BLaER1 (cell line): ENCODE data around the gene ZDHHC24.

Source experiments
- H3K27ac ChIP-seq: shearing (Covaris generic); formaldehyde crosslinking; 2 replicates; pipeline ENCODE4 v1.8.1; 2022
- H3K27me3 ChIP-seq: shearing (Covaris generic); formaldehyde crosslinking; 2 replicates; pipeline ENCODE4 v1.8.1; 2022
- H3K36me3 ChIP-seq: shearing (Covaris generic); formaldehyde crosslinking; 2 replicates; pipeline ENCODE4 v1.8.1; 2022
- H3K4me1 ChIP-seq: shearing (Covaris generic); formaldehyde crosslinking; 2 replicates; pipeline ENCODE4 v1.8.1; 2022
- H3K4me2 ChIP-seq: shearing (Covaris generic); formaldehyde crosslinking; 2 replicates; pipeline ENCODE4 v1.8.1; 2022
- H3K4me3 ChIP-seq: shearing (Covaris generic); formaldehyde crosslinking; 2 replicates; pipeline ENCODE4 v1.8.1; 2022
- H3K9ac ChIP-seq: shearing (Covaris generic); formaldehyde crosslinking; 2 replicates; pipeline ENCODE4 v1.8.1; 2022
- H3K9me3 ChIP-seq: shearing (Covaris generic); formaldehyde crosslinking; 2 replicates; pipeline ENCODE4 v1.8.1; 2022
- H4K20me1 ChIP-seq: shearing (Covaris generic); formaldehyde crosslinking; 2 replicates; pipeline ENCODE4 v1.8.1; 2022
- Cebpa-rat ChIP-seq: shearing (Covaris generic); IDR thresholded peaks from 2 replicates; pipeline ENCODE4 v1.8.1; 2022

Gene ZDHHC24

GRCh38 chr11:66495401-66495854 lies 50.4 kb downstream of the ZDHHC24 start:
- Histone ChIP-seq H3K4me3 (no peak overlapping the region), H4K20me1 (peaks cover 4% of the 10 kb centered on the region; the same call in 1 of the 2 replicates), H3K9me3 (no peaks in the 10 kb centered on the region), H3K27me3 (no peaks in the 10 kb centered on the region), H3K9ac (no peak overlapping the region), H3K4me2 (no peak overlapping the region), H3K27ac (no peak overlapping the region), H3K4me1 (no peaks in the 10 kb centered on the region), H3K36me3 (peaks cover 99% of the 10 kb centered on the region)
- TF ChIP-seq Cebpa-rat: no peak

- no peak for TF ChIP-seq Cebpa-rat
- peaks cover 99% of the 10 kb centered on the region for H3K36me3 ChIP-seq
Observed at GRCh38 chr11:66494935-66495334, 50.9 kb downstream of the ZDHHC24 start.

DNA sequence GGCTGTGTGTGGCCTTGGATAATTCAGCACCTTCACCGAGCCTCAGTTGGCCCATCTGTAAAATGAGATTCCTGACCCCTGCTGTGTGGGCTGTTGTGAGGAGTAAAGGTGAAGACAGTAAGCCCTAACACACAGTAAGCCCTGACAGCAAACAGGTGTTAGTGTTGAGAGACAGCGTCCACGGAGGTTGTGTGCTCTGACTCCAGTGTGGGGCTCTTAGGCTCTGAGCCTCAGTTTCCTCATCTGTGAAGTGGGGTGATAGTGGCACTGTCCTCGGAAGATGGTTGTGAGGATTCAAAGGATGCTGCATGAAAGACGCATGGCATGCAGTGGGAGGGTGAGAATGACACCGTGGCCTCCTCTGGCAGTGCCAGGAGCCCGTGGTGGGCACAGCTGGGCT lies 51.4 kb downstream of the ZDHHC24 start:
- Histone ChIP-seq H4K20me1 (peaks cover 5% of the 10 kb centered on the region; the same call in 1 of the 2 replicates), H3K9me3 (no peaks in the 10 kb centered on the region), H3K27me3 (no peaks in the 10 kb centered on the region), H3K9ac (no peak overlapping the region), H3K4me2 (no peak overlapping the region), H3K4me3 (no peak overlapping the region), H3K27ac (no peak overlapping the region), H3K36me3 (peaks cover 100% of the 10 kb centered on the region), H3K4me1 (0 out of 2 replicates have a peak, but pooled peaks cover 6% of the 10 kb centered on the region)
- no peak for TF ChIP-seq Cebpa-rat

More at GRCh38 chr11:66494935-66495334, 50.9 kb downstream of the ZDHHC24 start:
- H3K9ac ChIP-seq: no peak overlapping the region
- peaks cover 5% of the 10 kb centered on the region; the same call in 1 of the 2 replicates for H4K20me1 ChIP-seq
- H3K4me1 ChIP-seq: 0 out of 2 replicates have a peak, but pooled peaks cover under 1% of the 10 kb centered on the region
- H3K4me2 ChIP-seq: no peak overlapping the region
- H3K27me3 ChIP-seq: no peaks in the 10 kb centered on the region
- H3K27ac ChIP-seq: no peak overlapping the region
- H3K4me3 ChIP-seq: no peak overlapping the region
- no peaks in the 10 kb centered on the region for H3K9me3 ChIP-seq

GRCh38 chr11:66493130-66493529 lies 52.7 kb downstream of the ZDHHC24 start:
- peaks cover 100% of the 10 kb centered on the region for H3K36me3 ChIP-seq
- no peak overlapping the region for H3K4me2 ChIP-seq
- no peaks in the 10 kb centered on the region for H3K9me3 ChIP-seq
- H3K4me1 ChIP-seq: 0 out of 2 replicates have a peak, but pooled peaks cover 8% of the 10 kb centered on the region
- H3K9ac ChIP-seq: 0 out of 2 replicates have a peak overlapping the region, but pooled peaks have one; percentile 24
- TF ChIP-seq Cebpa-rat: no peak
- H3K4me3 ChIP-seq: no peak overlapping the region
- H3K27me3 ChIP-seq: no peaks in the 10 kb centered on the region
- no peak overlapping the region for H3K27ac ChIP-seq
- peaks cover 5% of the 10 kb centered on the region; the same call in 1 of the 2 replicates for H4K20me1 ChIP-seq

DNA sequence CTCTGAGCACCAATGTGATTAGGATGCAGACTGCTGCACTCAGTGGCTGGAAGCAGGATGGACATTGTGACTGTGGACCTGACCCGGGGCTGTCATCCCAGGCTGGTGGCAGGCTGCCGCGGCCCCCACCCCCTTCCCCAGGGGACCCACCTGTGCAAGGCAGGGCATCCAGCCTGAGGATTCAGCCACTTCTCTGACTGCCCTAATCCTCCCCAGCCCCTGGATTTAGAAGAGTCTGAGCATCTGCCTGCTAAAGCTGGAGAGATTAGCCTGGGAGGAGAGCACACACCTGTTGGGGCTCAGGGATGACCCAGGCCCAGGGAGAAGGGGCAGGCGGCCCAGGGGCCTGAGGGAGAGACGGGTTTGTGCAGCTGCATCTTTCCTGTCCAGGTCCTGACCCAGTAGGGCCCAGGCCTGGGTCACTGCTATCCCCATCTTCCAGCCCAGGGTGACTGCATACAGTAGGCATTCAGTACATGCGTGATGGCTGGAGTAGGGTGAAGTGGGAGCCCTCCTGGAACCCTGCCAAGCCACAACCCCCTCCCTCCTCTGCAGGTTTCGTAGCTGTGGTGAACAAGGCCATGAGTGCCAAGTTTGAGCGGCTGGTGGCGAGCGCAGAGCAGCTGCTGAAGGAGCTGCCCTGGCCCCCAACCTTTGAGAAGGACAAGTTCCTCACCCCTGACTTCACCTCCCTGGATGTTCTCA lies 53.5 kb downstream of the ZDHHC24 start:
- H3K27me3 ChIP-seq: no peaks in the 10 kb centered on the region
- H3K36me3 ChIP-seq: peaks cover 100% of the 10 kb centered on the region
- H3K4me3 ChIP-seq: no peak overlapping the region
- peaks cover 5% of the 10 kb centered on the region; the same call in 1 of the 2 replicates for H4K20me1 ChIP-seq
- 0 out of 2 replicates have a peak, but pooled peaks cover 8% of the 10 kb centered on the region for H3K4me1 ChIP-seq
- TF ChIP-seq Cebpa-rat: no peak
- 0 out of 2 replicates have a peak overlapping the region, but pooled peaks have one; percentile 24 for H3K9ac ChIP-seq
- no peak overlapping the region for H3K27ac ChIP-seq
- H3K9me3 ChIP-seq: no peaks in the 10 kb centered on the region
- no peak overlapping the region for H3K4me2 ChIP-seq

GRCh38 chr11:66491315-66491935 lies 54.4 kb downstream of the ZDHHC24 start:
- H3K4me2 ChIP-seq: no peak overlapping the region
- TF ChIP-seq Cebpa-rat: no peak
- H3K27me3 ChIP-seq: no peaks in the 10 kb centered on the region
- no peaks in the 10 kb centered on the region for H3K9me3 ChIP-seq
- H3K4me1 ChIP-seq: 0 out of 2 replicates have a peak, but pooled peaks cover 8% of the 10 kb centered on the region
- no peak overlapping the region for H3K9ac ChIP-seq
- peaks cover 5% of the 10 kb centered on the region; the same call in 1 of the 2 replicates for H4K20me1 ChIP-seq
- no peak overlapping the region for H3K27ac ChIP-seq
- H3K4me3 ChIP-seq: no peak overlapping the region
- H3K36me3 ChIP-seq: peaks cover 100% of the 10 kb centered on the region

- Histone ChIP-seq H3K4me3 (no peak overlapping the region), H3K9ac (no peak overlapping the region), H3K36me3 (peaks cover 100% of the 10 kb centered on the region), H3K9me3 (no peaks in the 10 kb centered on the region), H3K4me1 (0 out of 2 replicates have a peak, but pooled peaks cover 8% of the 10 kb centered on the region), H3K27me3 (no peaks in the 10 kb centered on the region), H3K4me2 (no peak overlapping the region), H3K27ac (no peak overlapping the region), H4K20me1 (peaks cover 5% of the 10 kb centered on the region; the same call in 1 of the 2 replicates)
- TF ChIP-seq Cebpa-rat: no peak
Observed at GRCh38 chr11:66489636-66490035, 56.2 kb downstream of the ZDHHC24 start.

- H3K9me3 ChIP-seq: no peaks in the 10 kb centered on the region
- 0 out of 2 replicates have a peak, but pooled peaks cover 8% of the 10 kb centered on the region for H3K4me1 ChIP-seq
- no peak overlapping the region for H3K4me3 ChIP-seq
- no peak overlapping the region for H3K4me2 ChIP-seq
- no peak for TF ChIP-seq Cebpa-rat
- H3K36me3 ChIP-seq: peaks cover 93% of the 10 kb centered on the region
- peaks cover 5% of the 10 kb centered on the region; the same call in 1 of the 2 replicates for H4K20me1 ChIP-seq
- 0 out of 2 replicates have a peak overlapping the region, but pooled peaks have one; percentile 29 for H3K9ac ChIP-seq
- no peak overlapping the region for H3K27ac ChIP-seq
- H3K27me3 ChIP-seq: no peaks in the 10 kb centered on the region
Observed at GRCh38 chr11:66488957-66489356, 56.9 kb downstream of the ZDHHC24 start.

GRCh38 chr11:66484806-66485380 lies 61.0 kb downstream of the ZDHHC24 start:
- Histone ChIP-seq H3K9ac (no peak overlapping the region), H3K4me2 (no peak overlapping the region), H3K27ac (no peak overlapping the region), H3K4me3 (no peak overlapping the region), H3K27me3 (no peaks in the 10 kb centered on the region), H3K36me3 (peaks cover 68% of the 10 kb centered on the region), H4K20me1 (no peaks in the 10 kb centered on the region), H3K4me1 (peaks cover 14% of the 10 kb centered on the region), H3K9me3 (no peaks in the 10 kb centered on the region)
- no peak for TF ChIP-seq Cebpa-rat
